Activated naive CD8-positive, alpha-beta T cell treated with anti-CD3 and anti-CD28 coated beads, Interleukin-2, amount 10 ng/mL, durations not matched to agents 7 days and 5 days (primary cell): ENCODE results near the gene DLX6. TPM values are rescaled to one million over a fixed set of nuclear protein-coding genes. Genes with fewer than 3 reads are reported as not detected.

Experiments
- ATAC-seq: fragments of 150-1000 bp; cut with Tn5 transposase; one replicate; pipeline ENCODE4 v1.10.0; 2021; ENCODE audit warnings: low read depth, moderate library complexity
- POLR2A ChIA-PET: fragments of 350-600 bp; sonication (Branson Sonifier 250); formaldehyde crosslinking; loops from one replicate; lab custom pipeline; 2021; ENCODE audit warnings: antibody characterized with exemption; lab: Charles Lee
- DNase-seq: peaks from one replicate; pipeline ENCODE4 v3.0.0; 2021
- H3K27ac Mint-ChIP-seq: one replicate; pipeline ENCODE4 v1.8.0; 2022; ENCODE audit warnings: mild to moderate bottlenecking, mixed read lengths
- H3K27me3 Mint-ChIP-seq: one replicate; pipeline ENCODE4 v1.8.0; 2022; ENCODE audit warnings: mild to moderate bottlenecking, moderate library complexity, mixed read lengths
- H3K36me3 Mint-ChIP-seq: one replicate; pipeline ENCODE4 v1.8.0; 2021; ENCODE audit warnings: mild to moderate bottlenecking, mixed read lengths
- H3K4me1 Mint-ChIP-seq: one replicate; pipeline ENCODE4 v1.8.0; 2021; ENCODE audit warnings: mixed read lengths
- H3K4me3 Mint-ChIP-seq: one replicate; pipeline ENCODE4 v1.8.0; 2022; ENCODE audit warnings: mild to moderate bottlenecking, moderate library complexity, mixed read lengths
- H3K9me3 Mint-ChIP-seq: one replicate; pipeline ENCODE4 v1.8.0; 2021; ENCODE audit warnings: mixed read lengths
- total RNA-seq, 2 experiments: library from RNA; stranded (reverse); gene quantifications; one replicate each; pipeline ENCODE4 v1.2.3, GENCODE V29; 2021

DLX6 gene
- total RNA-seq, 2 experiments from 2014 or later: not detected

- POLR2A ChIA-PET: no interaction called here
- H3K9me3 Mint-ChIP-seq: peaks cover 4% of the 10 kb centered on the region
- peaks cover 83% of the 10 kb centered on the region for H3K27me3 Mint-ChIP-seq
- no peaks in the 10 kb centered on the region for H3K4me1 Mint-ChIP-seq
- ATAC-seq (no peak), DNase-seq (no peak)
- H3K36me3 Mint-ChIP-seq: peaks cover 2% of the 10 kb centered on the region
- no peak overlapping the region for H3K4me3 Mint-ChIP-seq
- no peak overlapping the region for H3K27ac Mint-ChIP-seq
Observed at GRCh38 chr7:96989241-96989858, 16.0 kb upstream of the DLX6 start.

- ATAC-seq (no peak), DNase-seq (no peak)
- H3K9me3 Mint-ChIP-seq: peaks cover 4% of the 10 kb centered on the region
- peaks cover 84% of the 10 kb centered on the region for H3K27me3 Mint-ChIP-seq
- POLR2A ChIA-PET: no interaction called here
- no peak overlapping the region for H3K27ac Mint-ChIP-seq
- peaks cover 2% of the 10 kb centered on the region for H3K36me3 Mint-ChIP-seq
- H3K4me1 Mint-ChIP-seq: no peaks in the 10 kb centered on the region
- H3K4me3 Mint-ChIP-seq: no peak overlapping the region
Observed at GRCh38 chr7:96989859-96990317, 15.5 kb upstream of the DLX6 start.

- ATAC-seq (no peak), DNase-seq (no peak)
- Mint-ChIP-seq H3K36me3 (peaks cover 2% of the 10 kb centered on the region), H3K9me3 (peaks cover 4% of the 10 kb centered on the region), H3K4me3 (no peak overlapping the region), H3K27ac (no peak overlapping the region), H3K4me1 (no peaks in the 10 kb centered on the region), H3K27me3 (peaks cover 88% of the 10 kb centered on the region)
- POLR2A ChIA-PET: no interaction called here
Observed at GRCh38 chr7:96991546-96992191, 13.7 kb upstream of the DLX6 start.

- Mint-ChIP-seq H3K27me3 (peaks cover 89% of the 10 kb centered on the region), H3K4me1 (no peaks in the 10 kb centered on the region), H3K36me3 (peaks cover 2% of the 10 kb centered on the region), H3K9me3 (peaks cover 6% of the 10 kb centered on the region), H3K4me3 (no peak overlapping the region), H3K27ac (no peak overlapping the region)
- ATAC-seq (no peak), DNase-seq (no peak)
- POLR2A ChIA-PET: no interaction called here
Observed at GRCh38 chr7:96992192-96993005, 13.0 kb upstream of the DLX6 start.

- H3K4me1 Mint-ChIP-seq: no peaks in the 10 kb centered on the region
- no peak overlapping the region for H3K4me3 Mint-ChIP-seq
Observed at GRCh38 chr7:96993094-96993865, 12.1 kb upstream of the DLX6 start.

GRCh38 chr7:96993980-96994379 is 11.4 kb upstream of the DLX6 start:
- H3K36me3 Mint-ChIP-seq: peaks cover 4% of the 10 kb centered on the region
- peaks cover 94% of the 10 kb centered on the region for H3K27me3 Mint-ChIP-seq
- H3K4me3 Mint-ChIP-seq: no peak overlapping the region
- no peak for ATAC-seq
- POLR2A ChIA-PET: no interaction called here
- DNase-seq: no peak
- peaks cover 6% of the 10 kb centered on the region for H3K9me3 Mint-ChIP-seq
- H3K4me1 Mint-ChIP-seq: no peaks in the 10 kb centered on the region
- H3K27ac Mint-ChIP-seq: no peak overlapping the region

More at GRCh38 chr7:96993094-96993865, 12.1 kb upstream of the DLX6 start:
- ATAC-seq (no peak), DNase-seq (no peak)
- POLR2A ChIA-PET: no interaction called here
- H3K9me3 Mint-ChIP-seq: peaks cover 6% of the 10 kb centered on the region
- no peak overlapping the region for H3K27ac Mint-ChIP-seq
- H3K27me3 Mint-ChIP-seq: peaks cover 92% of the 10 kb centered on the region
- peaks cover 2% of the 10 kb centered on the region for H3K36me3 Mint-ChIP-seq

- Mint-ChIP-seq H3K27me3 (peaks cover 94% of the 10 kb centered on the region), H3K4me1 (no peaks in the 10 kb centered on the region), H3K27ac (no peak overlapping the region), H3K36me3 (peaks cover 6% of the 10 kb centered on the region), H3K9me3 (peaks cover 6% of the 10 kb centered on the region), H3K4me3 (no peak overlapping the region)
- ATAC-seq (no peak), DNase-seq (no peak)
- POLR2A ChIA-PET: no interaction called here
Observed at GRCh38 chr7:96995406-96996110, 9.8 kb upstream of the DLX6 start.

- POLR2A ChIA-PET: no interaction called here
- Mint-ChIP-seq H3K27me3 (peaks cover 97% of the 10 kb centered on the region), H3K9me3 (peaks cover 6% of the 10 kb centered on the region), H3K27ac (no peak overlapping the region), H3K4me1 (no peaks in the 10 kb centered on the region), H3K36me3 (peaks cover 6% of the 10 kb centered on the region), H3K4me3 (no peak overlapping the region)
- no peak for ATAC-seq
- DNase-seq: no peak
Observed at GRCh38 chr7:96996111-96996957, 9.0 kb upstream of the DLX6 start.

GRCh38 chr7:96996958-96997511 is 8.3 kb upstream of the DLX6 start:
- Mint-ChIP-seq H3K4me1 (peaks cover 1% of the 10 kb centered on the region), H3K4me3 (no peak overlapping the region), H3K27ac (no peak overlapping the region), H3K27me3 (peaks cover 97% of the 10 kb centered on the region), H3K9me3 (peaks cover 6% of the 10 kb centered on the region), H3K36me3 (peaks cover 6% of the 10 kb centered on the region)
- no peak for DNase-seq
- no peak for ATAC-seq
- POLR2A ChIA-PET: no interaction called here

- DNase-seq (no peak), ATAC-seq (no peak)
- Mint-ChIP-seq H3K9me3 (peaks cover 6% of the 10 kb centered on the region), H3K4me3 (no peak overlapping the region), H3K36me3 (peaks cover 6% of the 10 kb centered on the region), H3K4me1 (peaks cover 1% of the 10 kb centered on the region), H3K27me3 (peaks cover 97% of the 10 kb centered on the region), H3K27ac (no peak overlapping the region)
- POLR2A ChIA-PET: interaction anchor here (0.8 kb wide), 1 partner anchor 11 kb away, joined by 3 read pairs; no protein-coding TSS in a partner anchor
Observed at GRCh38 chr7:96997512-96998032, 7.8 kb upstream of the DLX6 start.

GRCh38 chr7:96998333-96998732 is 7.0 kb upstream of the DLX6 start:
- Mint-ChIP-seq H3K27me3 (peaks cover 97% of the 10 kb centered on the region), H3K27ac (no peak overlapping the region), H3K9me3 (peaks cover 6% of the 10 kb centered on the region), H3K4me3 (no peak overlapping the region), H3K36me3 (peaks cover 4% of the 10 kb centered on the region), H3K4me1 (peaks cover 1% of the 10 kb centered on the region)
- ATAC-seq (no peak), DNase-seq (no peak)
- POLR2A ChIA-PET: interaction anchor here (0.8 kb wide), 1 partner anchor 11 kb away, joined by 3 read pairs; no protein-coding TSS in a partner anchor
